Uterus (tissue), 2 donors: ENCODE measurements around the gene CFAP70.

Source experiments
- CTCF ChIP-seq, 4 experiments: fragments of 200-600 bp in 2 of 4; fragments of 450-650 bp in 2 of 4; sonication (generic) in 2 of 4; IDR thresholded peaks; one replicate each; pipeline ENCODE4 v1.5.1; 2016 to 2019; ENCODE audit warnings: antibody characterized with exemption in 4 of 4, mild to moderate bottlenecking in 2 of 4, moderate library complexity in 1 of 4
- POLR2A ChIP-seq, 2 donors: fragments of 450-650 bp; IDR thresholded peaks; one replicate each; pipeline ENCODE4 v1.6.1; 2016; ENCODE audit warnings: antibody characterized with exemption in 2 of 2, mild to moderate bottlenecking in 1 of 2, moderate library complexity in 1 of 2

- TF ChIP-seq CTCF (IDR thresholded peaks at IDR 0.05) (no peak), POLR2A (IDR thresholded peaks at IDR 0.05) (no peak)
Measured at GRCh38 chr10:73406846-73407245, 48.2 kb upstream of the CFAP70 start.
